UCSD-AML1 (cell line): ENCODE data around the gene FN1.
"Not testable (repeated sequence)": the region's sequence is repeated elsewhere in the genome, so short reads cannot be mapped to it uniquely, and the experiment has no call there.

Source experiments
- DNase-seq: peaks from one replicate; lab custom pipeline; 2025; ENCODE audit not compliant: unreplicated experiment; lab: John Stamatoyannopoulos, UW

The FN1 gene

DNA sequence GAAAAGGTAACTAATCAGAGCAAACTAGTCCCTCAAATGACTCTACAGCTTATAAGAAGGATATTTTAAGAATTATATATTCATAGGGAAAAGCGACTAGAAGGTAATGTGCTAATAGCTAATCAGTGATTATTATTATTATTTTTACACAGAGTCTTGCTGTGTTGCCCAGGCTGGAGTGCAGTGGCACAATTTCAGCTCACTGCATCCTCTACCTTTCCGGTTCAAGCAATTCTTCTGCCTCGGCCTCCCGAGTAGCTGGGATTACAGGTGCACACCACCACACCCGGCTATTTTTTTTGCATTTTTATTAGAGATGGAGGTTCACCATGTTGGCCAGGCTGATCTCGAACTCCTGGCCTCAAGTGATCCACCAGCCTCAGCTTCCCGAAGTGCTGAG, 27.4 kb downstream of the FN1 start:
- not testable (repeated sequence) for DNase-seq

DNA sequence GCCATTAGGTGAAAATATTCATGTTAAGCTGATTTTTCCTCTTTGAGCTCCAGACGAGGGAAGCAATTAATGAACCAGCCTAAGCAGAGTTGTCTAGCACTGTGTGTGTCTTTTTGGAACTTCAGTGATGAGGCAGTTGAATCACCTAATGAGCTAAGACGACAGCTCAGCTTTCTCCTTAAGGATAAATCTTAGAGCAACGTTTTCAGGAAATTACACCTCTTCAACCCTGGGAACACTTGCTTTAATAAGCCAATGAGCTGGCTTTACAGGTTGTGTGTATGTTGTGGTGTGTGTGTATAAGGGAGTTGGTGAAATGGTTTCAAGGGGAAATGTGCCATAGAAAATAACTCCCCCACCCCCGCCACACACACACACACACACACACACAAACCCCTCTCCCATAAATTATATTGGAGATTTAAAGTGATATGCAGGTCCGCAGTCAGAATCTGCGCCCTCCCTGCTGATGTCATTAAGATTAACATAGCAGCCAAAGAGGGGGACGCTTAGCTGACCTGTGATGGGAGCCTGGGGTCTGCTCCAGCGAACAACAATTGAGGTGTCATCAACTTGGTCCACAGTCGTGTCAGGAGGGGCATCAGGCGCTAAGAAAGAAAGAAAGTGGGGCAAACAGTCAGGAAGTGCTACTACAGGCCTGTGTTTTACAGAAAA, 28.1 kb downstream of the FN1 start:
- no peak for DNase-seq

DNA sequence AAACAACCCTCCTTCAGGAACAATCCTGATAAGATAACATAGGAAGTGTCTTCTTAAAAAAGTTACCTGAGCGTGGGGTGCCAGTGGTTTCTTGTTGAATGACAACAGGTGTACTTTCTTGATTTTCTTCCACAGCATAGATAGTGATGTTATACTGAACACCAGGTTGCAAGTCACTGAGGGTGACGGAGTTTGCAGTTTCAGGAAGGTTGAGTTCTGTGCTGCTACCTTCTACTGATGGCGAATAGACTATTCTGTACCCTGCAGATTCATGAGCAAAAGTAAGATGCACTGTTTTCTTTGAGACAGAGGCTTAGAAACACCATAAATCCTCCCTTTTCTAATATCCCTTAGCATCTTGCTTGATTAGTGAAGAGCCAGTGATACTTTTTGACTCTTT, 28.8 kb downstream of the FN1 start:
- DNase-seq, result no peak

GRCh38 chr2:215405722-215406581, 29.9 kb downstream of the FN1 start:
- DNase-seq, result no peak

DNA sequence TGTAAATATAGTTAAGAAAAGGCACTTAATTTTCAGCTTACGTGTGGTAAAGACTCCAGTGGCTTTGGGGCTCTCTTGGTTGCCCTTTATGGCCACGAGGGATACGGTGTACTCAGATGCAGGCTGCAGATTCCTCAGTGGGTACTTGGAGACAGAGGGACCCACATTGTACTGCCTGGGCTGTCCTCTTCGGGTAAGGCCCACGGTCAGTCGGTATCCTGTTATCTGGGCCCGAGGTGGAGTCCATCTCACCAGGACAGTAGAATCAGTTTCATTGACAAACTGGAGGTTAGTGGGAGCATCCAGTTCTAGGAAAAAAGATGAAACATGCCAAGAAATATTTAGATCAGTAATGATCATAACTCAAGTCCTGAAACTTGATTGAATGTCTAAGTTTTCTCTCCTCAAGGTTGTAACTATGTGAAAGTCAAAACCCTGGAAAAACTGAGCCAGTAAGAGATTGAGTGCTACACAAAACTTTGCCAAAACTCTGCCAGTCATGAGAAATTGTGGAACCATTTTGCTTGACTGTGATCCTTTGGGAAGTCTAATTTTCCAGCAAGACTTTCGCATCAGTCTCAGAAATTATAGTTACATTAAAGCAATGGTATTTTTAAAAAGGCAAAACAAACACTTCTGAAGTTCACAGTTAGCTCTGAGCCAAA, 31.4 kb downstream of the FN1 start:
- no peak for DNase-seq

GRCh38 chr2:215403441-215404347, 32.2 kb downstream of the FN1 start:
- no peak for DNase-seq

DNA sequence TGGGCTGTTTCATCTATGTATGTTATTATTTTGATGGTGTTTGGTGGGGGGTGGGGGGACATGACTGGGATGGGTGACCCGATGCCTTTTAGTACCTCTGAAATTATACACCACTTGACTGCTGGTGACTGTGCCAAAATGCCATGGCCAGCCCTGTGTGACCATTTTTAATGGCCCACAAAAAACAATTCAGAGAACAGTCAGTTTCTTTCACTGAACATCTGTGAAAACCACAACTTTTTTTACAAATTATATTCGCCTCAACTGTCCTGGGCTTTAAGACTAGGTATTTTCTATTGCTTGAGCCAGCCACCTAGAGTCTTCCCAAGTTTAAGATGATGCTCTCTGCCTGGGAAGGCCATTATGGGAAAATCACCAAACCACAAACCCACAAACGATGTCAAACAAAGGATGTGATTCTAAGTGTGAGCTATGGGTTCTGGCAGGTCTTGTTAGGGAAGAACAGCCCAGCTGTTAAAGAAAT, 33.9 kb downstream of the FN1 start:
- no peak for DNase-seq

GRCh38 chr2:215399067-215399716, 36.7 kb downstream of the FN1 start:
- no peak for DNase-seq

DNA sequence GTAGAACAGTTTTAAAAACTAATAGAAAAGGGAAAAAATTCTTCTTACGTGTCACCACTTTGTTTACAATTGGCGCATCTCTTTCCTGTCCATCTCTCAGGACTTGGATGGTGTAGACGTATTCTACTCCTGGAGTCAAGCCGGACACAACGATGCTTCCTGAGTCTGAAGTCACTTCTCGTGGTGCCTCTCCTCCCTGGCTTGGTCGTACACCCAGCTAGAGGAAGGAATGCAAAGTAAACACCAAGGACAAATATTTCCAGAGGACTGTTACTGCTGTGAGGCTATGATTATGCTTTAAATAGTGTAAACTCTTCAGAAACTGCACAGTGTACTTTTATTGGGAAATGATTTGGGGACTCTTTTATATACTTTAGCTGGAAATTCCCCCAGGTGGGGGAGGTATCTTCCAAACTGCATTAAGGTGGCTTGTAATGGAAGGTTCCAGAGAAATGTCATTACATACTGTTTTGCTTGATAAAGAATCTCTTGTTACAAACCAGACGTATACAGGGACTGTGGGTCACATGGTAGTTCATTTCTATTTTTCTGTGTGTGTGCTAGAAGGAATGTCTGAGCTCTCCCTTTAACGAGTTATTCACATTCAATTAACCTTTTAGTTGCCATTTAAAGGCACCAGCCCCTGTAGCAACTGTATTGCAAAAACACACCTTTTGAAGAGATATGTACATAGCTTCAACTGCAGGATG, 38.1 kb downstream of the FN1 start:
- DNase-seq, result no peak

- no peak for DNase-seq
These were observed 39.1 kb downstream of the FN1 start for GRCh38 chr2:215396595-215397313.

DNA sequence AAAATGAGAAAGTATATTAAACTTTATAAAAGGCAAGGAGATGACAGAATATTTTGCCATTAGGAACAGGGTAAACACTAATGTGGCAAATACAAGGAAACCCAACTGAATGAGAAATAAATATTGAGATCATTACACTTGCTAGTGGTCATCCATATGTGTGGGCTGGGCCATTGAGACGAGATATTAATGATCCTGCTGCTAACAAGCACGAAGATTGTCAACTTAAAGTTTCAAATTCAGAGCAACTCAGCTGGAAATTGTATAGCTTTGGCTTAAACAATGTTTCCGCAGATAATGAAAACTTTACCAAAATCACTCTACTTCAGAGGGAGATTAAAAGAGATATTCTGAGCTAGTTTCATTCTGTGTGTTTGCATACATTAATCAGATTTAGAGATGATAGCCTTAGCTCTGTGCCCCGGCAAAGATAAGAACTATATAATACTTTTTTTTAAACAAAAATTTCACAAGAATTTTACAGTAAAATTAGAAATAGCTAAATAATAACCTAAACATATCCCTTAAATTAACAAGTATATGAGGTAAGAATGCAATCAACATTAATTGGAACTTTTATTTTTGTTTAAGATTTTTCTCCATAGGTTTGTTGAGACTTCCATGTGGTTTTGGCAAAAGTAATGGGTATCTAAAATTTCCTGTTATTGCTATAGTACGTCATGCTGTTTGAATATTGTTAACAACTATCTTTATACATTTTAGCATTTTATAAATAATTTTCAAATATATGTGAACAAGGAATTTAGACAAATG, 40.0 kb downstream of the FN1 start:
- DNase-seq, result no peak

GRCh38 chr2:215394102-215394805, 41.6 kb downstream of the FN1 start:
- DNase-seq, result no peak

- no peak for DNase-seq
These were observed 43.1 kb downstream of the FN1 start for GRCh38 chr2:215392687-215393270.

- no peak for DNase-seq
These were observed 43.7 kb downstream of the FN1 start for GRCh38 chr2:215392164-215392563.

DNA sequence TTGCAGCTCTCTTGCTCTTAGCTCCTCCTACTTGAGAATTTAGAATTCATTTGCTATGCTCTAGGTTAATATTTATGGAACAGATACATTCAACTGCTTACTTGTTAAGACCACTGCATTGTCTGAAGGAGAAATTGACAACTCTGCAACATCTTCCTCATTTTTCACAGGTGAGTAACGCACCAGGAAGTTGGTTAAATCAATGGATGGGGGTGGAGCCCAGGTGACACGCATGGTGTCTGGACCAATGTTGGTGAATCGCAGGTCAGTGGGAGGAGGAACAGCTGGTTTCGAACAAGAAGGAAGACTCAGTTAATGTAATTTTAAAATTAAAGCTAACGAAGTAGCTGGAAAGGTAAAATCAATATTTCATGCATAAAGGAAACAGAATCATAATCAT, 44.3 kb downstream of the FN1 start:
- no peak for DNase-seq

GRCh38 chr2:215390550-215390913, 45.3 kb downstream of the FN1 start:
- DNase-seq, result no peak

DNA sequence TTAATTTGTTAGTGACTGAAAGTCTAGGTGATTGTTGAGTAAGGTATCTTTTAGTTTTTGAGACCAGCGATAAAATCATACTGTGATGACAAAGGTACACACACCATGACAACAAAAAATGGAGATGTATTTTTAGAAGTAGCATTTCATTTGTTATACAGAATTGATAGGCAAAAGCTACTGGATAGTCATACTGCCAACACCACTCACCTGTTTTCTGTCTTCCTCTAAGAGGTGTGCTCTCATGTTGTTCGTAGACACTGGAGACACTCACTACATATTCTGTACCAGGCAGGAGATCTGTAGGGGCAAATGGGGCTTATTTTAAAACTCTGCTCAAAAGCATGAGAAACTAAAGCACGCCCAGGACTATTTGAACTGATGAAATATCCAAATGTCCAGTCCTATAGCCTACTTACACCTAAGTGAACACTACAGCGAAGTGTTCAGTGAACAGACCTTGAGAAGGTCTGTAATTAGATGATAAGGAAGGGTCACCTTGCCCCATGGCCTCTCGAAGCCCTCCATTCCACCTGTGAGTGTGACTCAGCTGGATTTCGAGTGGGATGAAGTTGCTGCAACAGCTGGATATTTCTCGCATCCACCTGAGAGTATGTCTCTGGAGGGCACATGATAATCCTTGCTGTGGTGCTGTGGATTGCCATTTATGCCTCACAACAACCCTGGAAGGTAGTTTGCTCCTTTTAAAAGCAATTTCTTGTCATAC, 47.7 kb downstream of the FN1 start:
- no peak for DNase-seq
